K562 (cell line): ENCODE measurements around the gene MATCAP1. TPM values are rescaled to one million over a fixed set of nuclear protein-coding genes. Genes with fewer than 3 reads are reported as not detected.

Source experiments
- CCNT2 ChIP-seq: IDR thresholded peaks from 2 replicates; pipeline ENCODE4 v1.6.1; 2011; ENCODE audit warnings: borderline replicate concordance, low read depth, mild to moderate bottlenecking, moderate library complexity, mixed read lengths, low read length; ENCODE audit not compliant: insufficient read length; ENCODE audit errors: extremely low read depth
- CEBPB ChIP-seq: fragments of 450-650 bp; IDR thresholded peaks from 2 replicates; pipeline ENCODE4 v1.6.1; 2016; ENCODE audit warnings: missing genetic modification characterization, missing compliant biosample characterization
- FOXP4 ChIP-seq: sonication (generic); formaldehyde crosslinking; IDR thresholded peaks from 2 replicates; pipeline ENCODE4 v1.8.0; 2022; ENCODE audit warnings: mild to moderate bottlenecking, missing genetic modification reagents, borderline replicate concordance
- GATAD2B ChIP-seq: fragments of 450-650 bp; IDR thresholded peaks from 2 replicates; pipeline ENCODE4 v1.6.1; 2017; ENCODE audit warnings: mild to moderate bottlenecking, borderline replicate concordance
- GMEB1 ChIP-seq: fragments of 250-450 bp; sonication (Bioruptor Pico); IDR thresholded peaks from 2 replicates; pipeline ENCODE4 v1.4.0; 2020; ENCODE audit warnings: mild to moderate bottlenecking
- HNRNPK ChIP-seq: fragments of 200-400 bp; formaldehyde crosslinking; IDR thresholded peaks from one replicate; pipeline ENCODE4 v1.6.1; 2018; ENCODE audit warnings: mild to moderate bottlenecking, low read depth, low read length; ENCODE audit not compliant: poor library complexity, severe bottlenecking
- JUND ChIP-seq, 2 experiments: IDR thresholded peaks; 2 replicates in 1 of 2; 3 replicates in 1 of 2; pipeline ENCODE4 v1.6.1; 2011; ENCODE audit warnings: borderline replicate concordance in 2 of 2, low read depth in 2 of 2, low read length in 2 of 2, improper control_type of control experiment in 1 of 2, missing biosample characterization in 1 of 2, missing genetic modification characterization in 1 of 2, missing genetic modification reagents in 1 of 2
- NCOR1 ChIP-seq: fragments of 450-650 bp; IDR thresholded peaks from 2 replicates; pipeline ENCODE4 v1.6.1; 2016; ENCODE audit warnings: mild to moderate bottlenecking, moderate library complexity
- PHF8 ChIP-seq: fragments of 200-600 bp; sonication (generic); IDR thresholded peaks from 2 replicates; pipeline ENCODE4 v1.6.1; 2012; ENCODE audit warnings: mixed run types, mild to moderate bottlenecking, inconsistent platforms, low read length, moderate library complexity, borderline replicate concordance
- PTRF ChIP-seq: fragments of 450-650 bp; IDR thresholded peaks from 2 replicates; pipeline ENCODE4 v1.6.1; 2016; ENCODE audit warnings: mild to moderate bottlenecking, missing genetic modification characterization, missing compliant biosample characterization
- RBM25 ChIP-seq: fragments of 200-400 bp; formaldehyde crosslinking; IDR thresholded peaks from 2 replicates; pipeline ENCODE4 v1.6.1; 2018; ENCODE audit warnings: low read length, low read depth, moderate library complexity; ENCODE audit not compliant: severe bottlenecking
- ZNF586 ChIP-seq: fragments of 450-650 bp; formaldehyde crosslinking; conservative IDR thresholded peaks from 2 replicates; pipeline ENCODE4 v1.4.0; 2020; ENCODE audit warnings: mild to moderate bottlenecking, moderate library complexity
- ZSCAN29 ChIP-seq: fragments of 450-650 bp; IDR thresholded peaks from 2 replicates; pipeline ENCODE4 v1.6.1; 2017
- polyA plus RNA-seq, 8 experiments: library from polyadenylated mRNA; depleted of rRNA in 4 of 8; stranded (reverse) in 5 of 8; unstranded in 3 of 8; fragments of >200 nt; fragmentation: Nextera tagmentation in 2 of 8; fragmentation: Illumina TruSeq in 1 of 8; extraction: Ambion mirVana in 2 of 8; extraction: Trizol in 1 of 8; gene quantifications; 2 replicates each; pipeline versions ENCODE4 v1.2.1 to v1.2.3, GENCODE V29; 2011 to 2014; ENCODE audit warnings: inconsistent platforms in 1 of 8, missing spikeins in 1 of 8
- total RNA-seq, 7 experiments: library from RNA; depleted of rRNA in 6 of 7; stranded (reverse); fragments of >200 nt in 6 of 7; fragmentation: Illumina TruSeq in 2 of 7; extraction: Trizol in 2 of 7; gene quantifications; 2 replicates each; pipeline versions ENCODE4 v1.2.1 to v1.2.3, GENCODE V29; 2011 to 2021; ENCODE audit warnings: low replicate concordance in 1 of 7
- TF ChIP-seq, protein P1 (sequence below), 2 experiments: IDR thresholded peaks; 2 replicates each; pipeline ENCODE4 v1.6.1; 2011; ENCODE audit warnings: borderline replicate concordance in 1 of 2, control low read depth in 1 of 2, low read depth in 1 of 2, low read length in 1 of 2, mild to moderate bottlenecking in 1 of 2, mixed read lengths in 1 of 2, moderate library complexity in 1 of 2; ENCODE audit not compliant: insufficient read depth in 1 of 2, insufficient read length in 1 of 2, poor library complexity in 1 of 2, severe bottlenecking in 1 of 2; ENCODE audit errors: extremely low read depth in 1 of 2
- TF ChIP-seq, protein P2 (sequence below): fragments of 250-450 bp; sonication (Bioruptor Pico); IDR thresholded peaks from 2 replicates; pipeline ENCODE4 v1.8.0; 2022; ENCODE audit warnings: moderate library complexity, mild to moderate bottlenecking, inconsistent platforms

The MATCAP1 gene
- total and polyA plus RNA-seq, 9 of the 15 experiments (the other 6 are each of a cell fraction or from before 2014, with no cell fraction given) = 3.4 to 20.5 (median 10.3) TPM

GRCh38 chr16:67164599-67165061 is 19.1 kb downstream of the MATCAP1 start, which contains the start of gene HSF4 (continued):
- no peak for TF ChIP-seq FOXP4
- no peak for TF ChIP-seq PTRF (tag)
- no peak for TF ChIP-seq ZNF586
- TF ChIP-seq, protein P1, sequence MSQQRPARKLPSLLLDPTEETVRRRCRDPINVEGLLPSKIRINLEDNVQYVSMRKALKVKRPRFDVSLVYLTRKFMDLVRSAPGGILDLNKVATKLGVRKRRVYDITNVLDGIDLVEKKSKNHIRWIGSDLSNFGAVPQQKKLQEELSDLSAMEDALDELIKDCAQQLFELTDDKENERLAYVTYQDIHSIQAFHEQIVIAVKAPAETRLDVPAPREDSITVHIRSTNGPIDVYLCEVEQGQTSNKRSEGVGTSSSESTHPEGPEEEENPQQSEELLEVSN (IDR thresholded peaks at IDR 0.05; ENCODE audit: borderline replicate concordance in 1 of 2, extremely low read depth in 1 of 2, insufficient read depth in 1 of 2, insufficient read length in 1 of 2, low read depth in 1 of 2, low read length in 1 of 2, poor library complexity in 1 of 2, severe bottlenecking in 1 of 2) = peak; percentile 96 to 100
- peak; percentile 13 for TF ChIP-seq RBM25
- no peak for TF ChIP-seq JUND (IDR thresholded peaks at IDR 0.05; ENCODE audit: borderline replicate concordance, low read depth, low read length)
- TF ChIP-seq JUND (tag; IDR thresholded peaks at IDR 0.05; ENCODE audit: borderline replicate concordance, low read depth, low read length) = no peak; the same call in 2 of the 3 replicates
- peak; percentile 70; the same call in 1 of the 2 replicates for TF ChIP-seq PHF8
- TF ChIP-seq HNRNPK = peak; percentile 90
- no peak for TF ChIP-seq CEBPB
- TF ChIP-seq NCOR1 = 0 out of 2 replicates have a peak, but pooled peaks have one; percentile 25
- peak; percentile 89 for TF ChIP-seq CCNT2
- TF ChIP-seq, protein P2, sequence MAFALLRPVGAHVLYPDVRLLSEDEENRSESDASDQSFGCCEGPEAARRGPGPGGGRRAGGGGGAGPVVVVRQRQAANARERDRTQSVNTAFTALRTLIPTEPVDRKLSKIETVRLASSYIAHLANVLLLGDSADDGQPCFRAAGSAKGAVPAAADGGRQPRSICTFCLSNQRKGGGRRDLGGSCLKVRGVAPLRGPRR (CRISPR knock-in tag) = no peak
- TF ChIP-seq GATAD2B = 0 out of 2 replicates have a peak, but pooled peaks have one; percentile 71
- TF ChIP-seq ZSCAN29 = no peak
- peak; percentile 43 for TF ChIP-seq GMEB1 (CRISPR knock-in tag)
